A549 (cell line): ENCODE measurements around the gene NEDD9.

Experiments
- CBX2 ChIP-seq: fragments of 200-600 bp; sonication (generic); IDR thresholded peaks from 2 replicates; pipeline ENCODE4 v1.6.1; 2016; ENCODE audit warnings: low read depth, mild to moderate bottlenecking, borderline replicate concordance
- CBX8 ChIP-seq: fragments of 200-600 bp; sonication (generic); IDR thresholded peaks from 2 replicates; pipeline ENCODE4 v1.6.1; 2016
- EP300 ChIP-seq, 2 experiments: fragments of >200 bp; sonication (Bioruptor Twin); formaldehyde crosslinking; IDR thresholded peaks; 2 replicates in 1 of 2; 3 replicates in 1 of 2; pipeline ENCODE4 v1.6.1; 2016 to 2017
- KDM1A ChIP-seq: fragments of 200-600 bp; sonication (generic); IDR thresholded peaks from 2 replicates; pipeline ENCODE4 v1.6.1; 2016; ENCODE audit warnings: low read depth, mild to moderate bottlenecking
- MYC ChIP-seq: IDR thresholded peaks from 2 replicates; pipeline ENCODE4 v1.6.1; 2012; ENCODE audit warnings: mild to moderate bottlenecking, inconsistent platforms, low read length, improper control_type of control experiment, borderline replicate concordance
- POLR2A ChIP-seq: IDR thresholded peaks from 2 replicates; pipeline ENCODE4 v1.6.1; 2012; ENCODE audit warnings: mild to moderate bottlenecking, low read length
- POLR2AphosphoS2 ChIP-seq: conservative IDR thresholded peaks from 2 replicates; pipeline ENCODE4 v1.6.1; 2012; ENCODE audit warnings: low read length, improper control_type of control experiment, inconsistent platforms
- RAD21 ChIP-seq, 2 experiments: fragments of >200 bp in 1 of 2; sonication (Bioruptor Twin) in 1 of 2; formaldehyde crosslinking in 1 of 2; IDR thresholded peaks in 1 of 2; conservative IDR thresholded peaks in 1 of 2; 2 replicates in 1 of 2; 3 replicates in 1 of 2; pipeline ENCODE4 v1.6.1; 2012 to 2018; ENCODE audit warnings: inconsistent platforms in 1 of 2
- RCOR1 ChIP-seq: fragments of 150-350 bp; IDR thresholded peaks from 2 replicates; pipeline ENCODE4 v1.6.1; 2014; ENCODE audit warnings: antibody characterized with exemption, low read length, low read depth
- RNF2 ChIP-seq: fragments of 200-600 bp; sonication (generic); IDR thresholded peaks from 2 replicates; pipeline ENCODE4 v1.6.1; 2016; ENCODE audit warnings: low read depth, mild to moderate bottlenecking, antibody characterized with exemption, moderate library complexity, borderline replicate concordance
- TF ChIP-seq, protein P1 (sequence below): fragments of >200 bp; sonication (Bioruptor Twin); formaldehyde crosslinking; IDR thresholded peaks from 3 replicates; pipeline ENCODE4 v1.5.1; 2016
- TF ChIP-seq, protein P2 (sequence below): fragments of 150-350 bp; IDR thresholded peaks from 2 replicates; pipeline ENCODE4 v1.6.1; 2014; ENCODE audit warnings: low read depth, mild to moderate bottlenecking, low read length
- TF ChIP-seq, protein P3 (sequence below): IDR thresholded peaks from 2 replicates; pipeline ENCODE4 v1.6.1; 2012

DNA sequence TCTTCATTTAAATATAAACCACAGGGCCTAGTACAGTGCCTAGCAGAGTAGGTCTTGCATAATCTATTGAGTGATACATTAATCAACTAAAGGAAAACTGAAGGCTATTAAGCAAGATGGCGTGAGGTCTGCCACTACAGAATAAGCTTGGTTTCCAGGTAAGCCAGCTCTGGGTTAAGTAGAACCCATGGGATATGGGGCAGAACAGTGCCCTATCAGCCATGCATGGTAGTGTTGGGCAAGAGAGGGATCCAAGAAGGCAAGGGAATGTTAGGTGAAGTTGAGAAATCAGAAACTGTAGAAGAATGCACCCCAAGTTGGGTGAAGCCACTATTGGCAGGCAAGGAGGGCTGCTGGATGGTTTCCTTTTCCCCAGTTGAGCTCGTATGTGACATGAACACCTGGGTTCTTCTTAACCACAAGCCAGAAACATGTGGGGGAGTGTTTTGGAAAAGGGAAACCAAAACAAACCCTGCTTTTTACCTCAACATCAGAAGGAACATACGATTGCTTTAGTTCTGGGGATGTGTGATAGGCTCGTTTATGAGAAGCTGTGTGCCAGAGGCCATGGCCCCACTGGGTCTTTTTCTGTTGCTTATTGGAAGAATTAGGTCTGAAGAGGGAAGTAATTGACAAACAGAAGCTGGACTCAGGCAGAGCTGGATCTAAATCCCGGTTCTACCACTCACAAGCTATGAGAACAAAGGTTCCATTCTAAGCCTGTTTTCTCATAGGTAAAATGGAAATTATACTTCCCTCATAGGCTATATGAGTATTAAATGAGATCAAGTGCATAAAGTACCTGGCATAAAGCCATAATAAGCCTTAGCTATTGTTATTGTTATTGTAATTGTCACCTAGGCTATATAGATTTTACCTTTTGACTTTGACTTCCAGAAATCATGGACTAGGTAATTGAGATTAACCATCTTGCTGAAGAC is 33.5 kb downstream of the NEDD9 start:
- TF ChIP-seq, protein P1, sequence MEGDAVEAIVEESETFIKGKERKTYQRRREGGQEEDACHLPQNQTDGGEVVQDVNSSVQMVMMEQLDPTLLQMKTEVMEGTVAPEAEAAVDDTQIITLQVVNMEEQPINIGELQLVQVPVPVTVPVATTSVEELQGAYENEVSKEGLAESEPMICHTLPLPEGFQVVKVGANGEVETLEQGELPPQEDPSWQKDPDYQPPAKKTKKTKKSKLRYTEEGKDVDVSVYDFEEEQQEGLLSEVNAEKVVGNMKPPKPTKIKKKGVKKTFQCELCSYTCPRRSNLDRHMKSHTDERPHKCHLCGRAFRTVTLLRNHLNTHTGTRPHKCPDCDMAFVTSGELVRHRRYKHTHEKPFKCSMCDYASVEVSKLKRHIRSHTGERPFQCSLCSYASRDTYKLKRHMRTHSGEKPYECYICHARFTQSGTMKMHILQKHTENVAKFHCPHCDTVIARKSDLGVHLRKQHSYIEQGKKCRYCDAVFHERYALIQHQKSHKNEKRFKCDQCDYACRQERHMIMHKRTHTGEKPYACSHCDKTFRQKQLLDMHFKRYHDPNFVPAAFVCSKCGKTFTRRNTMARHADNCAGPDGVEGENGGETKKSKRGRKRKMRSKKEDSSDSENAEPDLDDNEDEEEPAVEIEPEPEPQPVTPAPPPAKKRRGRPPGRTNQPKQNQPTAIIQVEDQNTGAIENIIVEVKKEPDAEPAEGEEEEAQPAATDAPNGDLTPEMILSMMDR, result no peak
- no peak for TF ChIP-seq RAD21 (conservative IDR thresholded peaks at IDR 0.05 in 1 of 2, IDR thresholded peaks at IDR 0.05 in 1 of 2)
- no peak for TF ChIP-seq MYC
- TF ChIP-seq EP300 (IDR thresholded peaks at IDR 0.05), result no peak
- no peak for TF ChIP-seq CBX8
- no peak for TF ChIP-seq POLR2A
- no peak for TF ChIP-seq RCOR1
- TF ChIP-seq, protein P2, sequence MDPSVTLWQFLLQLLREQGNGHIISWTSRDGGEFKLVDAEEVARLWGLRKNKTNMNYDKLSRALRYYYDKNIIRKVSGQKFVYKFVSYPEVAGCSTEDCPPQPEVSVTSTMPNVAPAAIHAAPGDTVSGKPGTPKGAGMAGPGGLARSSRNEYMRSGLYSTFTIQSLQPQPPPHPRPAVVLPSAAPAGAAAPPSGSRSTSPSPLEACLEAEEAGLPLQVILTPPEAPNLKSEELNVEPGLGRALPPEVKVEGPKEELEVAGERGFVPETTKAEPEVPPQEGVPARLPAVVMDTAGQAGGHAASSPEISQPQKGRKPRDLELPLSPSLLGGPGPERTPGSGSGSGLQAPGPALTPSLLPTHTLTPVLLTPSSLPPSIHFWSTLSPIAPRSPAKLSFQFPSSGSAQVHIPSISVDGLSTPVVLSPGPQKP, result no peak
- TF ChIP-seq, protein P3, sequence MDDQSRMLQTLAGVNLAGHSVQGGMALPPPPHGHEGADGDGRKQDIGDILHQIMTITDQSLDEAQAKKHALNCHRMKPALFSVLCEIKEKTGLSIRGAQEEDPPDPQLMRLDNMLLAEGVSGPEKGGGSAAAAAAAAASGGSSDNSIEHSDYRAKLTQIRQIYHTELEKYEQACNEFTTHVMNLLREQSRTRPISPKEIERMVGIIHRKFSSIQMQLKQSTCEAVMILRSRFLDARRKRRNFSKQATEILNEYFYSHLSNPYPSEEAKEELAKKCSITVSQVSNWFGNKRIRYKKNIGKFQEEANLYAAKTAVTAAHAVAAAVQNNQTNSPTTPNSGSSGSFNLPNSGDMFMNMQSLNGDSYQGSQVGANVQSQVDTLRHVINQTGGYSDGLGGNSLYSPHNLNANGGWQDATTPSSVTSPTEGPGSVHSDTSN, result no peak
- TF ChIP-seq RNF2, result no peak
- TF ChIP-seq POLR2AphosphoS2, result no peak
- no peak for TF ChIP-seq CBX2
- no peak for TF ChIP-seq KDM1A
